ENCODE measurements around the gene MAG.

Gene MAG

DNA sequence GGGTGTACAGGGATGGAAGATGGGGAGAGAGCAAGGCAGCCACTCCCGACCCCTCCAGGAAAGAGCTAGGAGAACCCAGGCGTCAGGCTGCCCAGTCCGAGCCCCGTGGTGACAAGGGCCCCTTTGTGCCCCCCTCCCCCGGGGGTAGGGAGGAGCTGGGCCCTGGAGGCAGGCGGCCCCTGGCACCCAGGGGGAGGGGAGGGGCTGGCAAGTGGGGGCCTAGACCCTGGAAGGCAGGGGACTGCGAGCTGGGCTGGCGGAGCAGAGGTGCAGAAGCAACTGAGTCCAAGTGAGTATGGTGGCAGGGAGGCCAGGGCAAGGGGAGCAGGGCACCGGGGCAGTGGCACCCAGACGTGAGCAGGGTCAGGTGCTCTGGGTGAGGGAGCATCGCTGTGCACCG is at the start of gene MAG:
Gene MAG, plus strand, starts transcription at position 246 of the 400 bp plus-strand sequence. CDS start 3,248 bp downstream, outside the sequence.
- DNase-seq (ENCODE audit: low spot score): no peak

- no peak for DNase-seq (ENCODE audit: low spot score)
Observed at GRCh38 chr19:35246466-35247092, 45.4 kb upstream of the MAG start.

- peak; percentile 74 for DNase-seq (ENCODE audit: low spot score)
Observed at GRCh38 chr19:35247526-35248309, 44.2 kb upstream of the MAG start.

GRCh38 chr19:35248310-35249145 is 43.4 kb upstream of the MAG start, which contains the start of gene LSR:
TSS of gene LSR (plus strand) at chr19:35249002. CDS start at chr19:35249023, 21 bp downstream.
- DNase-seq (ENCODE audit: low spot score): peak; percentile 74

- DNase-seq (ENCODE audit: low spot score): no peak
Observed at GRCh38 chr19:35249146-35249847, 42.7 kb upstream of the MAG start.

GRCh38 chr19:35249848-35250711 is 41.9 kb upstream of the MAG start:
- DNase-seq (ENCODE audit: low spot score): no peak

GRCh38 chr19:35251456-35251855 is 40.5 kb upstream of the MAG start:
- DNase-seq (ENCODE audit: low spot score): no peak

GRCh38 chr19:35253316-35254286 is 38.4 kb upstream of the MAG start:
- no peak for DNase-seq (ENCODE audit: low spot score)

- no peak for DNase-seq (ENCODE audit: low spot score)
Observed at GRCh38 chr19:35254341-35255297, 37.3 kb upstream of the MAG start.

- no peak for DNase-seq (ENCODE audit: low spot score)
Observed at GRCh38 chr19:35256566-35256965, 35.4 kb upstream of the MAG start.

GRCh38 chr19:35257113-35257461 is 34.9 kb upstream of the MAG start:
- DNase-seq (ENCODE audit: low spot score): no peak

DNA sequence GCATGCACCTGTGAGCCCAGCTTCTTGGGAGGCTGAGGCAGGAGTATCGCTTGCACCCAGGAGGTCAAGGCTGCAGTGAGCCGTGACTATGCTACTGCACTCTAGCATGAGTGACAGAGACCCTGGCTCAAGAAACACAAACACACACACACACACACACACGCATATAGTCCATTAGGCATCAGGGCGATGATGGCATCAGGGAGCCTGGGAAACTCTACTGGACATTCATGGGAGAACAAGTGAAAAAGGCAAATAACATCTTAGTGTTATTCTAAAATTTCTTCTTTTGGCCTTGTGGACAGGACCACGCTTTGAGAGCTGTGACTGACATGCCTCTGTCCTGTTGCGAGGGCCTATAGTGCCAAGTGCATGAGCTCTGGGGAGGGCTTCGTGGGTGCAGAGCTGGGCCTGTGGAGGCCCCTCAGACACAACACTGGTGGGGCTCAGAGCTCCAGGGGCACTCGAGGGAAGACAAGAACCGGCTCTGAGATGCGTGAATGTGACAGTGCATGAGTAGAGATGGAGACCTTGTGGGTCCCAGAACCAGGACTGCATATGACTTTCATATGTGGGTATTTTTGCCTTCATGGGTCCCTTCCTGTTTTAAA is 31.2 kb upstream of the MAG start:
- DNase-seq (ENCODE audit: low spot score): no peak

GRCh38 chr19:35261356-35262100 is 30.4 kb upstream of the MAG start:
- DNase-seq (ENCODE audit: low spot score): no peak

DNA sequence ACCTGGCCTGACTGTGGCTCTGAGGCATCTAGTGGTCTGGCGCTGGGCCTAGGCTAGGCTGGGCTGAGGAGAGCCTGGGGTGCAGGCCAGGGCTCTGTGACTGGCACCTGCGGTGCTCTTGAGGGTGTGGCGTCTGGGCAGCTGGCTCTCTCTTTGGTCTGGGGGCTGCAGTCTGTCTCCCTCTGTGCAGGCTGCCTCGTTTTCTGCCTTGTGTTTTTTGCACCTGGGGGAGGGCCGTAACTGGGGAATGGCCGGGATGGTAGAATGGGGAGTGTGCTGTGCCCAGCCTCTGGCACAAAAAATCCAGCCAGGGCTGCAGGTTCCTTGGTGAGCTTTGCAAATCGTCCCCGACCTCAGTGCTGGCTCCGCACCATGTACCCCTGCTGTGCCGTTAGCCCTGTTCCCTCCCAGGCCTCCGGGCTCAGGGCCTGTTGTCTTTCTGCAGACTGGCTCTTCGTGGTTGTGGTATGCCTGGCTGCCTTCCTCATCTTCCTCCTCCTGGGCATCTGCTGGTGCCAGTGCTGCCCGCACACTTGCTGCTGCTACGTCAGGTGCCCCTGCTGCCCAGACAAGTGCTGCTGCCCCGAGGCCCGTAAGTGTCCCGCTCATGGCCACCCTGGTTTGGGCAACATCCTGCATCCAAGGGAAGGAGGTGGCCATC is 29.7 kb upstream of the MAG start:
- peak; percentile 34 for DNase-seq (ENCODE audit: low spot score)

GRCh38 chr19:35264268-35265125 is 27.5 kb upstream of the MAG start:
- peak; percentile 26 for DNase-seq (ENCODE audit: low spot score)

Measured in cerebellar cortex (tissue), 1 donor.